HG02981 (cell line): ENCODE data around the gene DPM2.

Experiments used
- ATAC-seq: cut with Tn5 transposase; IDR thresholded peaks from one replicate; pipeline ENCODE4 v1.9.1; 2021; ENCODE audit warnings: mild to moderate bottlenecking, moderate library complexity; ENCODE audit not compliant: unreplicated experiment

Gene DPM2

GRCh38 chr9:127958728-127959127, 21.1 kb upstream of the DPM2 start:
- ATAC-seq, result no peak

- ATAC-seq, result no peak
Measured at GRCh38 chr9:127955294-127956015, 17.8 kb upstream of the DPM2 start.

GRCh38 chr9:127954831-127955293, 17.2 kb upstream of the DPM2 start:
- ATAC-seq, result no peak

- ATAC-seq, result no peak
Measured at GRCh38 chr9:127953768-127954505, 16.3 kb upstream of the DPM2 start.

- ATAC-seq, result no peak
Measured at GRCh38 chr9:127953154-127953553, 15.5 kb upstream of the DPM2 start.

- ATAC-seq, result no peak
Measured at GRCh38 chr9:127950513-127951289, 13.0 kb upstream of the DPM2 start.

- no peak for ATAC-seq
Measured at GRCh38 chr9:127949827-127950512, 12.3 kb upstream of the DPM2 start.

GRCh38 chr9:127947841-127948710, 10.4 kb upstream of the DPM2 start:
- no peak for ATAC-seq

- ATAC-seq, result no peak
Measured at GRCh38 chr9:127946728-127947127, 9.1 kb upstream of the DPM2 start.

GRCh38 chr9:127945942-127946341, 8.3 kb upstream of the DPM2 start:
- ATAC-seq, result no peak

GRCh38 chr9:127945338-127945737, 7.7 kb upstream of the DPM2 start:
- no peak for ATAC-seq

GRCh38 chr9:127944586-127945218, 7.0 kb upstream of the DPM2 start:
- no peak for ATAC-seq

GRCh38 chr9:127943731-127944144, 6.1 kb upstream of the DPM2 start:
- ATAC-seq, result no peak

- no peak for ATAC-seq
Measured at GRCh38 chr9:127943011-127943662, 5.5 kb upstream of the DPM2 start.

GRCh38 chr9:127942216-127943010, 4.8 kb upstream of the DPM2 start:
- ATAC-seq, result no peak

GRCh38 chr9:127941961-127942215, 4.2 kb upstream of the DPM2 start:
- no peak for ATAC-seq

- ATAC-seq, result no peak
Measured at GRCh38 chr9:127941062-127941960, 3.7 kb upstream of the DPM2 start.

GRCh38 chr9:127940593-127940992, 2.9 kb upstream of the DPM2 start:
- ATAC-seq, result no peak
